Suppressor macrophage treated with lipopolysaccharide for 1 hour (primary cell): ENCODE measurements around the gene CDC14C.

Source experiments
- DNase-seq, 3 donors: peaks; one replicate each; pipeline ENCODE4 v3.0.0-alpha.2; 2020 to 2022

CDC14C gene

DNA sequence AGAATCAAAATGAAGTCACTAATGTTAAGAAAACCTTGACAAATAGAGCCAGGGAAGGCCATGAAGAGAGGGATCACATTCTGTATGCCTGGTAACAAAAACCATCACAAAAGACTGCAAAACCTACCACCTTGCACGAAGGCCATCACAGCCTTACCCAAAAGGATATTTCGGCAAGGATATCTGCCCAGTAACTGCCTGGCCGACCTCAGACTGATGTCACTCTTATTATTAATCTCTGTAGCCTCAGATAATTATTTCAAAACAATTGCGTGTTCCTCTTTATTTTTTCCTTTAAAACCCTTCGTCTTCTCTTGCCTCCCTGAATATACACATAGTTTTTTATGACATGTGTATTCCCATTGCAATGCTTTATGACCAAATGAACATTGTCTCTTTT, 52.5 kb downstream of the CDC14C start:
- DNase-seq: no peak
